NT2/D1 (cell line): Measurements from ENCODE around the gene MAIP1.

ENCODE experiments used
- YY1 ChIP-seq: IDR thresholded peaks from 2 replicates; pipeline ENCODE4 v1.6.1; 2011; ENCODE audit not compliant: insufficient read length, insufficient read depth
- ZNF274 ChIP-seq: IDR thresholded peaks from 2 replicates; pipeline ENCODE4 v1.6.1; 2011; ENCODE audit warnings: mild to moderate bottlenecking, low read depth, low read length

DNA sequence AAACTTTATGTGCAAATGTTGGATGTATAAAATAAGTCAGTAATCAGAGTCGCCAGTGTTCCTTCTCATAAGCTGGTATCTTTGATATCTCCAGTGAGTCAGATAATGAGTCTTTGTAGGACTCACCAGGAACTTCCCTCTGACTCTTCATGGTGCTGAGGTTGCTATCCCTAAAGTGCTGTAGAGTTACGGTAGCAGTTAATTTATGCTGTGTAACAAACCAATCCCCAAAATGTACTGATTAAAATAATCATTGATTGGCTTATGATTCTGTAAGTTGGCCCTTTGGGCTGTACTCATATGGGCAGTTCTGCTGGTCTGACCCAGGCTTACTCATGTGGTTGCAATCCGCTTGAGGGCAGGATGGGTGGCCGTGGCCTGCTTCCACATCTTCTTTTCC is 43.8 kb downstream of the MAIP1 start:
- TF ChIP-seq YY1 (no peak), ZNF274 (no peak)
